HG03439 (cell line): ENCODE results near the gene OCEL1.
A peak's percentile ranks its signal among the peaks of the same experiment; 100 is the strongest.
"Not testable (repeated sequence)": the region's sequence is repeated elsewhere in the genome, so short reads cannot be mapped to it uniquely, and the experiment has no call there.

Experiments used
- ATAC-seq: cut with Tn5 transposase; IDR thresholded peaks from one replicate; pipeline ENCODE4 v1.9.1; 2021; ENCODE audit warnings: mild to moderate bottlenecking, moderate library complexity; ENCODE audit not compliant: unreplicated experiment

Gene OCEL1

DNA sequence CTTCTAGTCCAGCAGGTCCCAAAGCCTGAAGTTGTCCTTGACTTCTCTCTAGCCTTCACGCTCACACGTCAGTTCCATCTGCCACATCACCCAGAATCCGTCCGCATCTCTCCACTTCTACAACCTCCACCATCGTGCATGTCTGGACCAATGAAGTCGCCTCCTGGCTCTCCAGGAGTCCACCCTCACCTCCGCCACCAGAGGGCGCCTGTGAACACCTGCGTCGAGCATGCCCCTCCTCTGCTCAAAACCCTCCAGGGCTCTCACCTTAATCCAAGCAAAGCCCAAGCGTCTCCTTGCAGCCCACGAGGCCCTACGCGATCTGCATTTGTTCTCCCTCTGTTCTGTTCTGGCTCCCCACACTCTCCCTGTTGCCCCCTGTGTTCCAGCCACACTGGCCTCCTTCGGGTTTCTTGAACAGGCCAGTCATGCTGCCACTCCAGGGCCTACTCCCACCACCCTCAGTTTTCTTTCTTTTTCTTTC, 34.9 kb downstream of the OCEL1 start:
- no peak for ATAC-seq

DNA sequence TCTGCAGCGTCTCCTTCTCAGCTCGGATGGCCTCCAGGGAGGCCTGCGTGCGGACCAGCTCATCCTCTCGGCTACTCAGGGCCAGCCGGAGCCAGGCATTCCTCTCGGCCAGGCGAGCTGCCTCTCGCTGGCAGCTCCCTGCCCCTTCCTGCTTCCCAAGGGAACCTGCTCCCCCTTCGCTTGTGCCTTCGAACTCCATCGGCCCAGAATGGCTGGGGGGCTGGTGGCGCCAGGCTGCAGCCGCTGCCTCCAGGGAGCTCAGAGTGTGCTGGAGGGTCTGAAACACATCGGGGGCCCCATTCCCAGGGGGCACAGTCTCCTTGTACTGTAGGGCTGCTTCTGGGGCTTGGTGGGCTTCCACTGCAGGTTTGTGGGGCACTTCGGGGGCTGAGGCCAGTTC, 36.5 kb downstream of the OCEL1 start:
- ATAC-seq = no peak

DNA sequence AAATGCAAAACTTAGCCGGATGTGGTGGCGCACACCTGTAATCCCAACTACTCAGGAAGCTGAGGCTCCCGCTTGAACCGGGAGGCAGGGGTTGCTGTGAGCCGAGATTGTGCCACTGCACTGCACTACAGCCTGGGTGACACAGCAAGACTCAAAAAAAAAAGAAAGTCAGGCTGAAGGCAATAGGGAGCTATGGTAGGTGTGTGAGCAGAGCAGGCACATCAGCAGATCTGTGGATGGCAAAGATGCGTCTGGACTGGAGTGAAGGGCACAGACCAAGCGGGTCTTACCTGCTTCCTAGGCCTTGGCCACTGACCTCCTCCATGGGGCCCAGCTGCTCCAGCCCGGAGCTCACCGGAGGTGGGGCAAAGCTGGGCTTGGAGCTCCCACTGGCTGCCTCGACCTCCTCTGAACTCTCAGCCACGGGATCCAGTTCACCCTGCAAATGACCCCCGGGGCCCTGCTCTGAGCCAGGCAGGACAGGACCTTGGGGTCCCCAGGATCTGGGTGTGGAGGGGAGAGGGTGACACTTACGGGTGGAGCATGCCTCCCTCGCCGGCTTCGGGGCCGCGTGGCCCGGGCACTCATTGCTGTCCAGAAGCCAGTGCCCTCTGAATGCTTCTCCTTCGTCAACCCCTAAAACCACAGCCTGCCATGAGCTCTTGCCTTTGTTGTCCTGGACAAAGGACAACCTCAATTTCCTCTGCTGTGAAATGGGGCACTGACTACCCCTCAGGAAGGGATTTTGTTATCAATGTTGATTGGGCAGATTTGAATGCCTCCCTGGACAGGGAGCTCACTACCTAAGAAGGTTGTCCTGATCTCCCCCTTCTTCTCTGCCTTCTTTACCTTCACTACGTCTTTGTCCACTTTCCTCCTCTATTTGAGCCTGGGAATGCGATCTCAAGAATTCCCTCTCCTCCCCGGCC, 38.0 kb downstream of the OCEL1 start:
- no peak for ATAC-seq

DNA sequence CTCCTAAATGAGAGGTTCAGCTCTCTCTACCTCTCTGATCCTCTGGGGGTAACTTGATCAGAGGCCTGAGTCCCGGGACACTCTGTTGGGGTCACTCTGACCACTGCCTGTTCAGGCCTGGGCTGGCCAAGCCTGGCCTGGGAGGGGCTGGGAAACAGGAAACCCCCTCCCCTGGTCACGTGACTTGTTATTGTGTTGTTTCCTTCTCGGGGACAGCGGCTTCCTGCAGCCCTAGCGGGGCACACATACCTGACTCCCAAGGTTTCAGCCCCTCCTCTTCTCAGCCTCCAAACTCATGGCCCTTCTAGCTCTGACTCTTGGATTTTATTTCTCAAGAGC, 38.6 kb downstream of the OCEL1 start, which contains the start of gene USHBP1:
TSS of gene USHBP1 (minus strand) at position 105 of the 339 bp plus-strand sequence. CDS start 446 bp downstream, outside the sequence.
- ATAC-seq = no peak

- no peak for ATAC-seq
Observed at GRCh38 chr19:17266026-17266425, 40.0 kb downstream of the OCEL1 start.

DNA sequence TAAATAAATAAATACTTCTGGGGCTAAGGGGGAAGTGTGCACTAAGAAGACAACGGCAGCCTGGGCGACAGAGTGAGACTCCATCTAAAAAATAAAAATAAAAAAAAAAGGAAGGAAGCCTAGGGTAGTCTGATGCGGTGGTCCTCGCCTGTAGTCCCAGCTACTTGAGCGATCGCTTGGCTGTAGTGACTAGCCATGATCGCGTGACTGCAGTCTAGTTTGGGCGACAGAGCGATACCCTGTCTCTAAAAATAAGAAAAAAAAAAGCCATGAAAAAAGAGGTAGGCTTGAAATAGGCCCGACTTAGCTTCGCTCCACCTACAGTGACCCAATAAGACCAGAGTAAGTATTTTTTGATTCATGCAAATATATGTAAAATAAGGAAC, 40.6 kb downstream of the OCEL1 start:
- no peak for ATAC-seq

GRCh38 chr19:17266975-17267788, 41.2 kb downstream of the OCEL1 start, which contains the start of gene BABAM1:
TSS of gene BABAM1 (plus strand) at chr19:17267443. CDS start at chr19:17268807, 1,364 bp downstream.
- peak; percentile 92 for ATAC-seq

GRCh38 chr19:17268754-17269153, 42.7 kb downstream of the OCEL1 start:
- no peak for ATAC-seq

DNA sequence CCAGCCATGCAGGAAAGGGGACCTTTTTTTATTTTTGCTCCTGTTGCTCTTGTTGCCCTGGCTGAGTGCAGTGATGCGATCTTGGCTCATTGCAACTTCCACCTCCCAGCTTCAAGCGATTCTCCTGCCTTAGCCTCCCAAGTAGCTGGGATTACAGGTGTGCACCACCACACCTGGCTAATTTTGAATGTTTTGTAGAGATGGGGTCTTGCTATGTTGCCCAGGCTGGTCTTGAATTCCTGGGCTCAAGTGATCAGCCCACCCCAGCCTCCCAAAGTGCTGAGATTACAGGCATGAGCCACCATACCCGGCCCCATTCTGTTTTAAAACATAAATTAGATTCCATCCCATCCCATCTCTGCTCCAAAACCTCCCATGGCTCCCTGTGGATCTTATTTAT, 48.9 kb downstream of the OCEL1 start:
- ATAC-seq = not testable (repeated sequence)

- ATAC-seq = no peak
Observed at GRCh38 chr19:17275441-17276175, 49.6 kb downstream of the OCEL1 start.
